Stimulated activated effector memory CD8-positive, alpha-beta T cell treated with anti-CD3 and anti-CD28 coated beads, Interleukin-12 subunit alpha, Interleukin-12 subunit beta, amount 100 ng/mL, for 72 hours (primary cell): Measurements from ENCODE around the gene FILIP1L.
A peak's percentile ranks its signal among the peaks of the same experiment; 100 is the strongest.

Source experiments
- ATAC-seq: fragments of 150-1000 bp; cut with Tn5 transposase; 2 replicates; pipeline ENCODE4 v1.10.0; 2021
- DNase-seq, 2 donors: peaks; one replicate each; pipeline ENCODE4 v3.0.0; 2021 to 2022; ENCODE audit warnings: low spot score in 2 of 2
- H3K27ac Mint-ChIP-seq: one replicate; pipeline ENCODE4 v1.8.0; 2022; ENCODE audit warnings: mild to moderate bottlenecking, mixed read lengths
- H3K36me3 Mint-ChIP-seq: one replicate; pipeline ENCODE4 v1.8.0; 2022; ENCODE audit warnings: mild to moderate bottlenecking, mixed read lengths
- H3K4me1 Mint-ChIP-seq: one replicate; pipeline ENCODE4 v1.8.0; 2022; ENCODE audit warnings: mixed read lengths
- H3K4me3 Mint-ChIP-seq: one replicate; pipeline ENCODE4 v1.8.0; 2022; ENCODE audit warnings: mild to moderate bottlenecking, mixed read lengths
- H3K9me3 Mint-ChIP-seq: one replicate; pipeline ENCODE4 v1.8.0; 2022; ENCODE audit warnings: mixed read lengths

FILIP1L gene

GRCh38 chr3:100009276-100010086, 104.8 kb downstream of the FILIP1L start:
- peak overlapping the region; percentile 17 for H3K27ac Mint-ChIP-seq
- no peaks in the 10 kb centered on the region for H3K9me3 Mint-ChIP-seq

GRCh38 chr3:100008081-100008698, 106.1 kb downstream of the FILIP1L start:
- H3K4me3 Mint-ChIP-seq: no peak overlapping the region
- H3K27ac Mint-ChIP-seq: no peak overlapping the region
- H3K9me3 Mint-ChIP-seq: no peaks in the 10 kb centered on the region
- no peak for DNase-seq
- no peak for ATAC-seq
- peaks cover under 1% of the 10 kb centered on the region for H3K4me1 Mint-ChIP-seq
- peaks cover 5% of the 10 kb centered on the region for H3K36me3 Mint-ChIP-seq

More at GRCh38 chr3:100009276-100010086, 104.8 kb downstream of the FILIP1L start:
- H3K4me1 Mint-ChIP-seq: no peaks in the 10 kb centered on the region
- ATAC-seq (no peak), DNase-seq (no peak)
- no peak overlapping the region for H3K4me3 Mint-ChIP-seq
- peaks cover 7% of the 10 kb centered on the region for H3K36me3 Mint-ChIP-seq

GRCh38 chr3:100007313-100007712, 107.0 kb downstream of the FILIP1L start:
- Mint-ChIP-seq H3K4me1 (peaks cover 6% of the 10 kb centered on the region), H3K27ac (no peak overlapping the region), H3K9me3 (no peaks in the 10 kb centered on the region), H3K36me3 (peaks cover 5% of the 10 kb centered on the region), H3K4me3 (no peak overlapping the region)
- no peak for DNase-seq
- ATAC-seq: no peak

- ATAC-seq: no peak
- H3K9me3 Mint-ChIP-seq: no peaks in the 10 kb centered on the region
- peaks cover 6% of the 10 kb centered on the region for H3K4me1 Mint-ChIP-seq
- peak overlapping the region; percentile 4 for H3K27ac Mint-ChIP-seq
- peaks cover 5% of the 10 kb centered on the region for H3K36me3 Mint-ChIP-seq
- H3K4me3 Mint-ChIP-seq: no peak overlapping the region
- DNase-seq: no peak
Measured at GRCh38 chr3:100006570-100007271, 107.6 kb downstream of the FILIP1L start.

GRCh38 chr3:100005665-100006393, 108.5 kb downstream of the FILIP1L start:
- ATAC-seq: no peak
- Mint-ChIP-seq H3K9me3 (no peaks in the 10 kb centered on the region), H3K4me3 (no peak overlapping the region), H3K27ac (peak overlapping the region; percentile 4), H3K36me3 (no peaks in the 10 kb centered on the region), H3K4me1 (peaks cover 6% of the 10 kb centered on the region)
- DNase-seq: no peak

GRCh38 chr3:100004931-100005330, 109.4 kb downstream of the FILIP1L start:
- H3K9me3 Mint-ChIP-seq: no peaks in the 10 kb centered on the region
- no peak overlapping the region for H3K27ac Mint-ChIP-seq
- no peak overlapping the region for H3K4me3 Mint-ChIP-seq
- DNase-seq: no peak
- no peak for ATAC-seq
- H3K4me1 Mint-ChIP-seq: peaks cover 6% of the 10 kb centered on the region
- H3K36me3 Mint-ChIP-seq: no peaks in the 10 kb centered on the region

GRCh38 chr3:100003609-100004503, 110.4 kb downstream of the FILIP1L start:
- Mint-ChIP-seq H3K4me3 (no peak overlapping the region), H3K27ac (no peak overlapping the region), H3K4me1 (peaks cover 11% of the 10 kb centered on the region), H3K36me3 (no peaks in the 10 kb centered on the region), H3K9me3 (peaks cover 3% of the 10 kb centered on the region)
- DNase-seq: no peak
- no peak for ATAC-seq

GRCh38 chr3:100002599-100003350, 111.5 kb downstream of the FILIP1L start:
- ATAC-seq: peak; percentile 73
- Mint-ChIP-seq H3K4me3 (no peak overlapping the region), H3K9me3 (peaks cover 7% of the 10 kb centered on the region), H3K4me1 (peaks cover 13% of the 10 kb centered on the region), H3K27ac (peak overlapping the region; percentile 36), H3K36me3 (no peaks in the 10 kb centered on the region)
- no peak for DNase-seq

GRCh38 chr3:100001526-100002270, 112.6 kb downstream of the FILIP1L start:
- no peak for DNase-seq
- H3K9me3 Mint-ChIP-seq: peaks cover 10% of the 10 kb centered on the region
- no peak overlapping the region for H3K27ac Mint-ChIP-seq
- no peaks in the 10 kb centered on the region for H3K36me3 Mint-ChIP-seq
- no peak for ATAC-seq
- no peak overlapping the region for H3K4me3 Mint-ChIP-seq
- H3K4me1 Mint-ChIP-seq: peaks cover 13% of the 10 kb centered on the region

GRCh38 chr3:100001083-100001482, 113.2 kb downstream of the FILIP1L start:
- no peak for ATAC-seq

GRCh38 chr3:99999536-99999935, 114.8 kb downstream of the FILIP1L start:
- ATAC-seq (no peak), DNase-seq (no peak)
- Mint-ChIP-seq H3K4me1 (peaks cover 13% of the 10 kb centered on the region), H3K4me3 (no peak overlapping the region), H3K9me3 (peaks cover 16% of the 10 kb centered on the region), H3K36me3 (no peaks in the 10 kb centered on the region), H3K27ac (no peak overlapping the region)

More at GRCh38 chr3:100001083-100001482, 113.2 kb downstream of the FILIP1L start:
- H3K9me3 Mint-ChIP-seq: peaks cover 14% of the 10 kb centered on the region
- peaks cover 13% of the 10 kb centered on the region for H3K4me1 Mint-ChIP-seq
- no peak for DNase-seq
- no peak overlapping the region for H3K27ac Mint-ChIP-seq
- no peaks in the 10 kb centered on the region for H3K36me3 Mint-ChIP-seq
- H3K4me3 Mint-ChIP-seq: no peak overlapping the region

GRCh38 chr3:99997293-99997692, 117.0 kb downstream of the FILIP1L start:
- no peaks in the 10 kb centered on the region for H3K36me3 Mint-ChIP-seq
- ATAC-seq: no peak
- no peak overlapping the region for H3K27ac Mint-ChIP-seq
- H3K4me1 Mint-ChIP-seq: peaks cover 6% of the 10 kb centered on the region
- H3K9me3 Mint-ChIP-seq: peaks cover 27% of the 10 kb centered on the region
- no peak for DNase-seq
- H3K4me3 Mint-ChIP-seq: no peak overlapping the region

GRCh38 chr3:99990179-99990578, 124.1 kb downstream of the FILIP1L start:
- H3K4me3 Mint-ChIP-seq: no peak overlapping the region
- DNase-seq (no peak), ATAC-seq (no peak)
- H3K27ac Mint-ChIP-seq: no peak overlapping the region
- H3K4me1 Mint-ChIP-seq: no peaks in the 10 kb centered on the region
- peaks cover 11% of the 10 kb centered on the region for H3K9me3 Mint-ChIP-seq
- no peaks in the 10 kb centered on the region for H3K36me3 Mint-ChIP-seq
